SK-N-SH treated with all-trans-retinoic acid at 6 μM for 48 hours (cell line): ENCODE results near the gene CEMIP2.

ENCODE experiments used
- ATAC-seq: fragments of 200-7000 bp; cut with Tn5 transposase; 3 replicates; pipeline ENCODE4 v1.9.1; 2020; ENCODE audit warnings: mild to moderate bottlenecking, moderate library complexity
- ARNTL ChIP-seq: fragments of 450-650 bp; formaldehyde crosslinking; IDR thresholded peaks from 2 replicates; pipeline ENCODE4 v1.5.0; 2020; ENCODE audit warnings: low read depth, mild to moderate bottlenecking, moderate library complexity, borderline replicate concordance
- ESRRG ChIP-seq: fragments of 250-450 bp; sonication (Bioruptor Pico); IDR thresholded peaks from 2 replicates; pipeline ENCODE4 v1.6.1; 2021; ENCODE audit warnings: mild to moderate bottlenecking
- GLIS3 ChIP-seq: fragments of 250-450 bp; sonication (Bioruptor Pico); IDR thresholded peaks from 2 replicates; pipeline ENCODE4 v1.5.0; 2020; ENCODE audit warnings: mild to moderate bottlenecking, moderate library complexity
- ISL1 ChIP-seq: fragments of 250-450 bp; sonication (Bioruptor Pico); IDR thresholded peaks from 2 replicates; pipeline ENCODE4 v2.1.2; 2022; ENCODE audit warnings: mild to moderate bottlenecking, moderate library complexity
- OSR1 ChIP-seq: fragments of 250-450 bp; sonication (Bioruptor Pico); IDR thresholded peaks from 2 replicates; pipeline ENCODE4 v1.8.0; 2022; ENCODE audit warnings: moderate library complexity, mild to moderate bottlenecking, inconsistent platforms
- PATZ1 ChIP-seq: fragments of 250-450 bp; sonication (Bioruptor Pico); IDR thresholded peaks from 2 replicates; pipeline ENCODE4 v1.8.0; 2020; ENCODE audit warnings: mild to moderate bottlenecking, moderate library complexity, borderline replicate concordance
- POU6F1 ChIP-seq: fragments of 250-450 bp; sonication (Bioruptor Pico); IDR thresholded peaks from 2 replicates; pipeline ENCODE4 v1.8.0; 2021; ENCODE audit warnings: low read depth, mild to moderate bottlenecking, moderate library complexity, borderline replicate concordance
- PPARA ChIP-seq: fragments of 250-450 bp; sonication (Bioruptor Pico); IDR thresholded peaks from 2 replicates; pipeline ENCODE4 v1.5.0; 2020; ENCODE audit warnings: mild to moderate bottlenecking, borderline replicate concordance
- RARB ChIP-seq: fragments of 250-450 bp; sonication (Bioruptor Pico); IDR thresholded peaks from 2 replicates; pipeline ENCODE4 v1.8.0; 2021; ENCODE audit warnings: mild to moderate bottlenecking, moderate library complexity
- SNAI2 ChIP-seq: fragments of 250-450 bp; sonication (Bioruptor Pico); IDR thresholded peaks from 2 replicates; pipeline ENCODE4 v1.5.0; 2020; ENCODE audit warnings: mild to moderate bottlenecking, moderate library complexity
- TCF4 ChIP-seq: fragments of 250-450 bp; sonication (Bioruptor Pico); IDR thresholded peaks from 2 replicates; pipeline ENCODE4 v1.8.0; 2021; ENCODE audit warnings: mild to moderate bottlenecking, moderate library complexity, borderline replicate concordance
- TOX ChIP-seq: fragments of 250-450 bp; sonication (Bioruptor Pico); IDR thresholded peaks from 2 replicates; pipeline ENCODE4 v1.8.0; 2021; ENCODE audit warnings: mild to moderate bottlenecking, moderate library complexity, borderline replicate concordance
- TSHZ2 ChIP-seq: fragments of 250-450 bp; sonication (Bioruptor Pico); IDR thresholded peaks from 2 replicates; pipeline ENCODE4 v1.5.0; 2020; ENCODE audit warnings: mild to moderate bottlenecking, moderate library complexity
- ZC3H10 ChIP-seq: fragments of 250-450 bp; sonication (Bioruptor Pico); IDR thresholded peaks from 2 replicates; pipeline ENCODE4 v1.5.1; 2021; ENCODE audit warnings: mild to moderate bottlenecking, moderate library complexity
- ZFP3 ChIP-seq: fragments of 250-450 bp; sonication (Bioruptor Pico); IDR thresholded peaks from 2 replicates; pipeline ENCODE4 v1.5.0; 2020; ENCODE audit warnings: mild to moderate bottlenecking, moderate library complexity
- ZFP30 ChIP-seq: fragments of 450-650 bp; formaldehyde crosslinking; IDR thresholded peaks from 2 replicates; pipeline ENCODE4 v1.5.0; 2022; ENCODE audit warnings: mild to moderate bottlenecking, moderate library complexity
- ZNF565 ChIP-seq: fragments of 450-650 bp; formaldehyde crosslinking; conservative IDR thresholded peaks from 2 replicates; pipeline ENCODE4 v1.5.0; 2020; ENCODE audit warnings: low read depth, mild to moderate bottlenecking, moderate library complexity
- ZNF70 ChIP-seq: fragments of 450-650 bp; formaldehyde crosslinking; IDR thresholded peaks from 2 replicates; pipeline ENCODE4 v1.5.0; 2020; ENCODE audit warnings: mild to moderate bottlenecking, moderate library complexity
- ZNF8 ChIP-seq: fragments of 450-650 bp; formaldehyde crosslinking; IDR thresholded peaks from 2 replicates; pipeline ENCODE4 v1.5.0; 2020; ENCODE audit warnings: mild to moderate bottlenecking, moderate library complexity
- TF ChIP-seq, protein P1 (sequence below): fragments of 250-450 bp; sonication (Bioruptor Pico); IDR thresholded peaks from 2 replicates; pipeline ENCODE4 v1.5.1; 2021; ENCODE audit warnings: mild to moderate bottlenecking, moderate library complexity
- TF ChIP-seq, protein P2 (sequence below): fragments of 250-450 bp; sonication (Bioruptor Pico); IDR thresholded peaks from 2 replicates; pipeline ENCODE4 v1.5.1; 2020; ENCODE audit warnings: low read depth, mild to moderate bottlenecking, moderate library complexity

The CEMIP2 gene

GRCh38 chr9:71637375-71637774, 130.9 kb downstream of the CEMIP2 start:
- no peak for ATAC-seq
- TF ChIP-seq ZNF8 (CRISPR knock-in tag) (no peak), TCF4 (CRISPR knock-in tag) (no peak), GLIS3 (CRISPR knock-in tag) (no peak), TSHZ2 (CRISPR knock-in tag) (no peak), ISL1 (no peak), ZNF565 (CRISPR knock-in tag) (no peak), OSR1 (CRISPR knock-in tag) (no peak), RARB (CRISPR knock-in tag) (no peak), ARNTL (CRISPR knock-in tag) (no peak), PPARA (CRISPR knock-in tag) (no peak), SNAI2 (CRISPR knock-in tag) (no peak), PATZ1 (CRISPR knock-in tag) (no peak), ZNF70 (CRISPR knock-in tag) (no peak), ESRRG (CRISPR knock-in tag) (no peak), ZC3H10 (CRISPR knock-in tag) (no peak), POU6F1 (CRISPR knock-in tag) (no peak), ZFP3 (no peak), TOX (CRISPR knock-in tag) (no peak)
- TF ChIP-seq, protein P1, sequence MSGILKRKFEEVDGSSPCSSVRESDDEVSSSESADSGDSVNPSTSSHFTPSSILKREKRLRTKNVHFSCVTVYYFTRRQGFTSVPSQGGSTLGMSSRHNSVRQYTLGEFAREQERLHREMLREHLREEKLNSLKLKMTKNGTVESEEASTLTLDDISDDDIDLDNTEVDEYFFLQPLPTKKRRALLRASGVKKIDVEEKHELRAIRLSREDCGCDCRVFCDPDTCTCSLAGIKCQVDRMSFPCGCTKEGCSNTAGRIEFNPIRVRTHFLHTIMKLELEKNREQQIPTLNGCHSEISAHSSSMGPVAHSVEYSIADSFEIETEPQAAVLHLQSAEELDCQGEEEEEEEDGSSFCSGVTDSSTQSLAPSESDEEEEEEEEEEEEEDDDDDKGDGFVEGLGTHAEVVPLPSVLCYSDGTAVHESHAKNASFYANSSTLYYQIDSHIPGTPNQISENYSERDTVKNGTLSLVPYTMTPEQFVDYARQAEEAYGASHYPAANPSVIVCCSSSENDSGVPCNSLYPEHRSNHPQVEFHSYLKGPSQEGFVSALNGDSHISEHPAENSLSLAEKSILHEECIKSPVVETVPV (CRISPR knock-in tag) = no peak
- TF ChIP-seq, protein P2, sequence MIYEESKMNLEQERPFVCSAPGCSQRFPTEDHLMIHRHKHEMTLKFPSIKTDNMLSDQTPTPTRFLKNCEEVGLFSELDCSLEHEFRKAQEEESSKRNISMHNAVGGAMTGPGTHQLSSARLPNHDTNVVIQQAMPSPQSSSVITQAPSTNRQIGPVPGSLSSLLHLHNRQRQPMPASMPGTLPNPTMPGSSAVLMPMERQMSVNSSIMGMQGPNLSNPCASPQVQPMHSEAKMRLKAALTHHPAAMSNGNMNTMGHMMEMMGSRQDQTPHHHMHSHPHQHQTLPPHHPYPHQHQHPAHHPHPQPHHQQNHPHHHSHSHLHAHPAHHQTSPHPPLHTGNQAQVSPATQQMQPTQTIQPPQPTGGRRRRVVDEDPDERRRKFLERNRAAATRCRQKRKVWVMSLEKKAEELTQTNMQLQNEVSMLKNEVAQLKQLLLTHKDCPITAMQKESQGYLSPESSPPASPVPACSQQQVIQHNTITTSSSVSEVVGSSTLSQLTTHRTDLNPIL = no peak

DNA sequence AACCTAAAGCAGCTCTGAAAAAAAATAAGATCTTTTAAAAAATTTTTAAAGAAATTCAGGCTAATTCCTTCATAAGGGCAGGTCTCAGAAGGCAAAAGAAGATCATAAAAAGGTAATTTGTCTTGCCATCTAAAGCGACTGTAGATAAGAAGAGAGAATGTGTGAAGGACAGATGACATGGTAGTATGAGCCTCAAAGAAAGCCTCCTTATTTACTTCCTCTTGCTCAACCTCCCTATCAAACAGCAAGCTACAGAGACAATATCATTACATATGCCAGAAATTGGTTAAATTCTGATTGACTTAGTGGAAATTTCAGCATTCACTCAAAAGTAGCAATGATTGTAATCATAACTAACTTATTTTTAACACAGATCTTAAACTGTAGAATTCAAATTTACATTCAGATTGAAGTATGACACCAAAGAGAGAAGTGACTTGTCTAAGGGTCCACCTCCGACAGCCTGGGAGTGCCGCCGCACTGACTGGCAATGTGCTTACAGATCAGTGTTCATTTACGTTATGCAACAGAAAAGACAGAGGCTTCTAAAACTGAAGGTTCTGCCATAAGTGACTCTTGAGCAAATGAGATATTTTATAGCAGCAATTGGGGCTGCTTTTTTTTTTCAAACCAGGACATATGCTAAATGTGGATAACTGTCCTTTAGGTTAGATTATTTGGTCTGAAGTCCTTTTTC, 132.0 kb downstream of the CEMIP2 start:
- no peak for ATAC-seq
- TF ChIP-seq RARB (CRISPR knock-in tag) (no peak), TSHZ2 (CRISPR knock-in tag) (no peak), ISL1 (no peak), ZC3H10 (CRISPR knock-in tag) (no peak), ZNF565 (CRISPR knock-in tag) (no peak), ZFP3 (no peak), TCF4 (CRISPR knock-in tag) (no peak), ZFP30 (CRISPR knock-in tag) (no peak), ZNF8 (CRISPR knock-in tag) (no peak), POU6F1 (CRISPR knock-in tag) (no peak), ARNTL (CRISPR knock-in tag) (no peak)
- TF ChIP-seq, protein P1 (CRISPR knock-in tag) = no peak
- TF ChIP-seq, protein P2 = no peak
